Measurements from ENCODE around the gene YTHDF1. TPM values are rescaled to one million over a fixed set of nuclear protein-coding genes. Genes with fewer than 3 reads are reported as not detected.

The YTHDF1 gene
- total RNA-seq, 1 experiment from 2014 or later, result 85.4 TPM

DNA sequence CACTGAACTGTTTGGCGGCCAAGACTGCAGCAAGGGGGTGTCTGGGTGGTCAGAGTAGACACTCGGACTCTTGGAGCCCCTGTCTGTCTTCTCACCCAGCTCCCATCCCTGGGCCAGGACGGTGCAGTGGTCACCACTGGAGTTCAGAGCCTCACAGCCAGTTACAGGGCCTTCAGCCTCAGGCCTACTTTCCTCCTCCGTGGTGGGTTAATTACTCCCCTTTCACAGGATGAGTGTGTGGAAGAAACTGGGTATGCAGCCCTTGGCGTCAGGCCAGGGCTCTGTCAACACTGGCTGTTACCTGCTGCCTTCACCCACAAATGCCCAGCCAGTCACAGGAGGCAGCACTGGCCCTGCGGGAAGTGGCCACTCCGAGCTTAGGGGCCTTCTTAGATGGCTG is 1.8 kb upstream of the YTHDF1 start:
- Histone ChIP-seq H2BK120ac (ENCODE audit: low read depth, low read length, poor library complexity, severe bottlenecking) (no peak overlapping the region), H3K79me2 (ENCODE audit: insufficient read depth, low read length) (peaks cover 17% of the 10 kb centered on the region; the same call in 1 of the 2 replicates), H3T11ph (ENCODE audit: low read length) (no peak overlapping the region), H2AK5ac (ENCODE audit: insufficient read length, low read length) (no peak overlapping the region), H3K9me3 (ENCODE audit: control insufficient read depth, low read depth, low read length) (no peaks in the 10 kb centered on the region), H2AFZ (ENCODE audit: low read length) (no peak overlapping the region), H2BK12ac (ENCODE audit: insufficient read length, low read depth, low read length) (no peak overlapping the region), H3K9ac (ENCODE audit: extremely low read depth, insufficient read length, low read length) (no peak overlapping the region), H2BK5ac (ENCODE audit: insufficient read length, low read length) (no peak overlapping the region), H2BK20ac (ENCODE audit: low read depth, low read length, poor library complexity, severe bottlenecking) (no peak overlapping the region), H3K23ac (ENCODE audit: insufficient read length, low read depth, low read length) (no peak overlapping the region), H3K79me1 (ENCODE audit: insufficient read depth, low read depth, low read length, poor library complexity, severe bottlenecking) (peaks cover 4% of the 10 kb centered on the region), H3K27me3 (ENCODE audit: insufficient read depth, low read length) (no peaks in the 10 kb centered on the region), H3K4me1 (ENCODE audit: insufficient read depth, low read length) (no peaks in the 10 kb centered on the region), H4K5ac (ENCODE audit: insufficient read length, low read depth, low read length) (no peak overlapping the region), H3K4ac (ENCODE audit: low read depth, low read length) (no peak overlapping the region), H3K27ac (ENCODE audit: insufficient read length, low read depth, low read length) (no peak overlapping the region), H3K4me2 (ENCODE audit: insufficient read depth, insufficient read length, low read length) (no peak overlapping the region), H4K20me1 (ENCODE audit: control insufficient read depth, insufficient read depth, insufficient read length) (peaks cover 3% of the 10 kb centered on the region), H3K23me2 (ENCODE audit: insufficient read length, low read depth, low read length, poor library complexity, severe bottlenecking) (peaks cover 9% of the 10 kb centered on the region), H4K91ac (ENCODE audit: insufficient read length, low read depth, low read length) (no peak overlapping the region), H4K8ac (replicated peaks; ENCODE audit: insufficient read length, low read depth, low read length) (no peak overlapping the region), H3K18ac (ENCODE audit: insufficient read length, low read depth, low read length) (no peak overlapping the region), H3K56ac (ENCODE audit: insufficient read length, low read depth, low read length) (no peak overlapping the region), H3K14ac (ENCODE audit: insufficient read depth, low read length) (no peak overlapping the region), H2BK15ac (ENCODE audit: low read depth, low read length) (no peak overlapping the region)
- no CpG with 5 or more reads among the region's 7 CpGs for WGBS (ENCODE audit: extremely low coverage, insufficient read length, low lambda C conversion rate)
- H3K36me3 Mint-ChIP-seq (ENCODE audit: insufficient read depth in 1 of 3, low read depth in 3 of 3), result peaks cover 22 to 27% (median 26%) of the 10 kb centered on the region in 3 experiments; a peak in 6 of 7 replicates
- H3K9me3 Mint-ChIP-seq, result peaks cover 0 to 1% of the 10 kb centered on the region in 2 experiments; a peak in 1 of 5 replicates
- peaks cover 24 to 35% of the 10 kb centered on the region in 2 experiments for H3K4me1 Mint-ChIP-seq
- H3K27ac Mint-ChIP-seq, result no peak overlapping the region; a peak in 1 of 7 replicates
- no peak for DNase-seq
- peaks cover 27% of the 10 kb centered on the region for H3K27me3 Mint-ChIP-seq (ENCODE audit: low read depth)
- TF ChIP-seq, protein P1, sequence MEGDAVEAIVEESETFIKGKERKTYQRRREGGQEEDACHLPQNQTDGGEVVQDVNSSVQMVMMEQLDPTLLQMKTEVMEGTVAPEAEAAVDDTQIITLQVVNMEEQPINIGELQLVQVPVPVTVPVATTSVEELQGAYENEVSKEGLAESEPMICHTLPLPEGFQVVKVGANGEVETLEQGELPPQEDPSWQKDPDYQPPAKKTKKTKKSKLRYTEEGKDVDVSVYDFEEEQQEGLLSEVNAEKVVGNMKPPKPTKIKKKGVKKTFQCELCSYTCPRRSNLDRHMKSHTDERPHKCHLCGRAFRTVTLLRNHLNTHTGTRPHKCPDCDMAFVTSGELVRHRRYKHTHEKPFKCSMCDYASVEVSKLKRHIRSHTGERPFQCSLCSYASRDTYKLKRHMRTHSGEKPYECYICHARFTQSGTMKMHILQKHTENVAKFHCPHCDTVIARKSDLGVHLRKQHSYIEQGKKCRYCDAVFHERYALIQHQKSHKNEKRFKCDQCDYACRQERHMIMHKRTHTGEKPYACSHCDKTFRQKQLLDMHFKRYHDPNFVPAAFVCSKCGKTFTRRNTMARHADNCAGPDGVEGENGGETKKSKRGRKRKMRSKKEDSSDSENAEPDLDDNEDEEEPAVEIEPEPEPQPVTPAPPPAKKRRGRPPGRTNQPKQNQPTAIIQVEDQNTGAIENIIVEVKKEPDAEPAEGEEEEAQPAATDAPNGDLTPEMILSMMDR (conservative IDR thresholded peaks at IDR 0.05), result no peak
- no peak overlapping the region for H3K4me3 Mint-ChIP-seq
